Keratinocyte (primary cell): Measurements from ENCODE around the gene BLNK. TPM values are rescaled to one million over a fixed set of nuclear protein-coding genes. Genes with fewer than 3 reads are reported as not detected.

ENCODE experiments used
- DNase-seq: peaks from one replicate; pipeline ENCODE4 v3.0.0-alpha.2; 2011; ENCODE audit warnings: low read depth, missing footprints, low spot score
- FAIRE-seq: peaks from 2 replicates; lab custom pipeline; 2011; peaks lifted over from hg19 to GRCh38; lab: Jason Lieb, UNC
- H2AFZ ChIP-seq: 2 replicates; pipeline ENCODE4 v1.6.0; 2012; ENCODE audit warnings: low read length, control low read depth, inconsistent platforms; ENCODE audit not compliant: control insufficient read depth
- H3K27ac ChIP-seq: 2 replicates; pipeline ENCODE4 v1.5.1; 2011; ENCODE audit warnings: low read length; ENCODE audit not compliant: control insufficient read depth, insufficient read depth
- H3K27me3 ChIP-seq: 3 replicates; pipeline ENCODE4 v1.6.0; 2011; ENCODE audit warnings: low read length; ENCODE audit not compliant: control insufficient read depth, insufficient read depth; ENCODE audit errors: extremely low read depth
- H3K36me3 ChIP-seq, 2 experiments: 2 replicates in 1 of 2; 3 replicates in 1 of 2; pipeline ENCODE4 v1.5.1; 2011; ENCODE audit warnings: low read length in 2 of 2, mild to moderate bottlenecking in 1 of 2; ENCODE audit not compliant: control insufficient read depth in 2 of 2, insufficient read depth in 2 of 2; ENCODE audit errors: extremely low read depth in 1 of 2
- H3K4me1 ChIP-seq: 3 replicates; pipeline ENCODE4 v1.5.1; 2011; ENCODE audit warnings: low read length; ENCODE audit not compliant: control insufficient read depth, insufficient read depth; ENCODE audit errors: extremely low read depth
- H3K4me2 ChIP-seq: 3 replicates; pipeline ENCODE4 v1.6.0; 2011; ENCODE audit warnings: low read depth, low read length; ENCODE audit not compliant: control insufficient read depth, insufficient read depth; ENCODE audit errors: extremely low read depth
- H3K4me3 ChIP-seq, 3 experiments: fragments of 200-600 bp in 1 of 3; sonication (generic) in 1 of 3; 2 replicates in 2 of 3; 3 replicates in 1 of 3; pipeline ENCODE4 v1.5.1; 2011 to 2016; ENCODE audit warnings: low read length in 3 of 3, mild to moderate bottlenecking in 3 of 3, control low read depth in 2 of 3, inconsistent platforms in 1 of 3, low read depth in 1 of 3, mixed read lengths in 1 of 3, mixed run types in 1 of 3, moderate library complexity in 1 of 3; ENCODE audit not compliant: control insufficient read depth in 2 of 3, insufficient read depth in 2 of 3; ENCODE audit errors: extremely low read depth in 1 of 3
- H3K79me2 ChIP-seq: 2 replicates; pipeline ENCODE4 v1.6.0; 2012; ENCODE audit warnings: low read length; ENCODE audit not compliant: control insufficient read depth, insufficient read depth
- H3K9ac ChIP-seq: 3 replicates; pipeline ENCODE4 v1.6.0; 2011; ENCODE audit warnings: low read length; ENCODE audit not compliant: control insufficient read depth, insufficient read depth; ENCODE audit errors: extremely low read depth
- H3K9me1 ChIP-seq: 3 replicates; pipeline ENCODE4 v1.6.0; 2011; ENCODE audit warnings: low read length; ENCODE audit not compliant: control insufficient read depth, insufficient read depth; ENCODE audit errors: extremely low read depth
- H3K9me3 ChIP-seq: 2 replicates; pipeline ENCODE4 v1.5.1; 2012; ENCODE audit warnings: low read depth, low read length; ENCODE audit not compliant: control insufficient read depth
- H4K20me1 ChIP-seq: 3 replicates; pipeline ENCODE4 v1.6.0; 2011; ENCODE audit warnings: low read length; ENCODE audit not compliant: control insufficient read depth, insufficient read depth; ENCODE audit errors: extremely low read depth
- EZH2 ChIP-seq: IDR thresholded peaks from one replicate; pipeline ENCODE4 v1.6.1; 2012; ENCODE audit warnings: inconsistent platforms, mild to moderate bottlenecking, low read length, moderate library complexity
- dilution Hi-C: fragments of 300-500 bp; cut with MboI; formaldehyde crosslinking; loops from one replicate; pipeline ENCODE4 v1.7.0; 2020; ENCODE audit warnings: low sequenced_read_pairs; ENCODE audit not compliant: extremely low pct_ligation_motif_present
- polyA plus RNA-seq, 5 experiments: library from polyadenylated mRNA; depleted of rRNA in 3 of 5; stranded (reverse) in 3 of 5; stranded (forward) in 1 of 5; unstranded in 1 of 5; fragments of >200 nt; gene quantifications; 1 replicate in 1 of 5; 2 replicates in 3 of 5; 3 replicates in 1 of 5; pipeline versions ENCODE4 v1.2.1 to v1.2.3, GENCODE V29; 2011 to 2012; ENCODE audit warnings: missing spikeins in 2 of 5, low read depth in 1 of 5, low replicate concordance in 1 of 5
- TF ChIP-seq, protein P1 (sequence below), 3 experiments: IDR thresholded peaks in 1 of 3; conservative IDR thresholded peaks in 1 of 3; optimal IDR thresholded peaks in 1 of 3; 2 replicates in 2 of 3; 3 replicates in 1 of 3; pipeline versions ENCODE3 to v1.5.1; 2011; ENCODE audit warnings: low read length in 3 of 3, mild to moderate bottlenecking in 3 of 3, moderate library complexity in 2 of 3, control low read depth in 1 of 3, inconsistent platforms in 1 of 3; ENCODE audit not compliant: insufficient read depth in 2 of 3; ENCODE audit errors: extremely low read depth in 1 of 3

BLNK gene
- polyA plus RNA-seq, 1 donor (not counting 4 experiments of a cell fraction or from before 2014, with no cell fraction given), result 2.2 TPM

DNA sequence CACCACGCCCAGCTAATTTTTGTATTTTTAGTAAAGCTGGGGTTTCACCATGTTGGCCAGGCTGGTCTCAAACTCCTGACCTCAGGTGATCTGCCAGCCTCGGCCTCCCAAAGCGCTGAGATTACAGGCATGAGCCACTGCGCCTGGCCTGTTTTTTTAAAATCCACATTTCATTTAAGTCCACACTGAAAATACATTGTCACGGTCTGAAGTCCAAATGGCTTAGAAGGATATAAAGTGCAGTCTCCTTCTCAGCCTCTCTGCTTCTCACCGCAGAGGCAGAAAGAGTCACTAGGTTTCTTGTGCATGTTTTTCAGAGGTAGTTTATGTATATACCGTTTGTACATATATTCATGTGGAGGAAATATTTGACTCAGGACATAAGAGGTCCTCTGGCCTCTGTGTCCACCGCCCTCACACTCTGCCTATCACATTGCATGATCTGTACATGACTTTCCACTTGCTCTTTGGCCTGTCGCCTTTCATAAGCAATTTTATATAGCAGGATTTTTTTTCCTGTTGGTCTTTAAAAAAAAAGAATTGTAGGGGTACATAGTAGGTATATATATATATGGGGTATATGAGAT, 42.9 kb downstream of the BLNK start:
- Histone ChIP-seq H3K36me3 (no peaks in the 10 kb centered on the region), H3K4me3 (no peak overlapping the region), H3K27ac (no peak overlapping the region), H3K9ac (no peak overlapping the region), H4K20me1 (no peaks in the 10 kb centered on the region), H3K9me3 (no peaks in the 10 kb centered on the region), H3K4me1 (no peaks in the 10 kb centered on the region), H3K27me3 (no peaks in the 10 kb centered on the region), H2AFZ (no peak overlapping the region), H3K4me2 (no peak overlapping the region), H3K9me1 (no peaks in the 10 kb centered on the region), H3K79me2 (no peaks in the 10 kb centered on the region)
- dilution Hi-C loops, result no loop called here
- DNase-seq (no peak), FAIRE-seq (no peak)
- TF ChIP-seq, protein P1, sequence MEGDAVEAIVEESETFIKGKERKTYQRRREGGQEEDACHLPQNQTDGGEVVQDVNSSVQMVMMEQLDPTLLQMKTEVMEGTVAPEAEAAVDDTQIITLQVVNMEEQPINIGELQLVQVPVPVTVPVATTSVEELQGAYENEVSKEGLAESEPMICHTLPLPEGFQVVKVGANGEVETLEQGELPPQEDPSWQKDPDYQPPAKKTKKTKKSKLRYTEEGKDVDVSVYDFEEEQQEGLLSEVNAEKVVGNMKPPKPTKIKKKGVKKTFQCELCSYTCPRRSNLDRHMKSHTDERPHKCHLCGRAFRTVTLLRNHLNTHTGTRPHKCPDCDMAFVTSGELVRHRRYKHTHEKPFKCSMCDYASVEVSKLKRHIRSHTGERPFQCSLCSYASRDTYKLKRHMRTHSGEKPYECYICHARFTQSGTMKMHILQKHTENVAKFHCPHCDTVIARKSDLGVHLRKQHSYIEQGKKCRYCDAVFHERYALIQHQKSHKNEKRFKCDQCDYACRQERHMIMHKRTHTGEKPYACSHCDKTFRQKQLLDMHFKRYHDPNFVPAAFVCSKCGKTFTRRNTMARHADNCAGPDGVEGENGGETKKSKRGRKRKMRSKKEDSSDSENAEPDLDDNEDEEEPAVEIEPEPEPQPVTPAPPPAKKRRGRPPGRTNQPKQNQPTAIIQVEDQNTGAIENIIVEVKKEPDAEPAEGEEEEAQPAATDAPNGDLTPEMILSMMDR (optimal IDR thresholded peaks at IDR 0.05 in 1 of 3, IDR thresholded peaks at IDR 0.05 in 1 of 3, conservative IDR thresholded peaks at IDR 0.05 in 1 of 3; ENCODE audit: extremely low read depth in 1 of 3, insufficient read depth in 2 of 3, low read length in 3 of 3), result no peak
- no peak for TF ChIP-seq EZH2

GRCh38 chr10:96227206-96227605, 44.2 kb downstream of the BLNK start:
- H3K9me3 ChIP-seq, result no peaks in the 10 kb centered on the region
- FAIRE-seq, result no peak
- H3K4me3 ChIP-seq, result no peak overlapping the region
- no peak overlapping the region for H3K4me2 ChIP-seq
- dilution Hi-C loops, result no loop called here
- H3K4me1 ChIP-seq, result no peaks in the 10 kb centered on the region
- TF ChIP-seq, protein P1 (optimal IDR thresholded peaks at IDR 0.05 in 1 of 3, IDR thresholded peaks at IDR 0.05 in 1 of 3, conservative IDR thresholded peaks at IDR 0.05 in 1 of 3; ENCODE audit: extremely low read depth in 1 of 3, insufficient read depth in 2 of 3, low read length in 3 of 3), result no peak
- no peaks in the 10 kb centered on the region for H3K79me2 ChIP-seq
- no peaks in the 10 kb centered on the region for H3K9me1 ChIP-seq
- no peaks in the 10 kb centered on the region for H3K36me3 ChIP-seq
- no peak for DNase-seq
- no peak overlapping the region for H3K9ac ChIP-seq
- no peaks in the 10 kb centered on the region for H4K20me1 ChIP-seq
- H2AFZ ChIP-seq, result no peak overlapping the region
- H3K27ac ChIP-seq, result no peak overlapping the region
- no peaks in the 10 kb centered on the region for H3K27me3 ChIP-seq
